ENCODE measurements around the gene RUNX3. TPM values are rescaled to one million over a fixed set of nuclear protein-coding genes. Genes with fewer than 3 reads are reported as not detected.

The RUNX3 gene
- total RNA-seq, 1 experiment from 2014 or later, result 0.33 TPM

GRCh38 chr1:24927473-24927872 is 2.6 kb downstream of the RUNX3 start:
- Histone ChIP-seq H2BK5ac (ENCODE audit: insufficient read length, low read length) (no peak overlapping the region), H4K8ac (replicated peaks; ENCODE audit: insufficient read length, low read depth, low read length) (no peak overlapping the region), H3K18ac (ENCODE audit: insufficient read length, low read depth, low read length) (peak overlapping the region; percentile 18), H2AFZ (ENCODE audit: low read length) (no peak overlapping the region), H2BK15ac (ENCODE audit: low read depth, low read length) (no peak overlapping the region), H3K27me3 (ENCODE audit: insufficient read depth, low read length) (peaks cover 53% of the 10 kb centered on the region), H3K4me2 (ENCODE audit: insufficient read depth, insufficient read length, low read length) (peak overlapping the region; percentile 20), H3K23ac (ENCODE audit: insufficient read length, low read depth, low read length) (no peak overlapping the region), H3K79me1 (ENCODE audit: insufficient read depth, low read depth, low read length, poor library complexity, severe bottlenecking) (no peaks in the 10 kb centered on the region), H3T11ph (ENCODE audit: low read length) (no peak overlapping the region), H2BK120ac (ENCODE audit: low read depth, low read length, poor library complexity, severe bottlenecking) (no peak overlapping the region), H3K56ac (ENCODE audit: insufficient read length, low read depth, low read length) (no peak overlapping the region), H2AK5ac (ENCODE audit: insufficient read length, low read length) (no peak overlapping the region), H3K14ac (ENCODE audit: insufficient read depth, low read length) (no peak overlapping the region), H3K4me1 (ENCODE audit: insufficient read depth, low read length) (peaks cover 4% of the 10 kb centered on the region; the same call in 1 of the 2 replicates), H4K5ac (ENCODE audit: insufficient read length, low read depth, low read length) (no peak overlapping the region), H3K4ac (ENCODE audit: low read depth, low read length) (no peak overlapping the region), H3K23me2 (ENCODE audit: insufficient read length, low read depth, low read length, poor library complexity, severe bottlenecking) (peaks cover 22% of the 10 kb centered on the region), H4K20me1 (ENCODE audit: control insufficient read depth, insufficient read depth, insufficient read length) (no peaks in the 10 kb centered on the region), H3K9me3 (ENCODE audit: control insufficient read depth, low read depth, low read length) (no peaks in the 10 kb centered on the region), H2BK12ac (ENCODE audit: insufficient read length, low read depth, low read length) (no peak overlapping the region), H2BK20ac (ENCODE audit: low read depth, low read length, poor library complexity, severe bottlenecking) (no peak overlapping the region), H4K91ac (ENCODE audit: insufficient read length, low read depth, low read length) (no peak overlapping the region), H3K9ac (ENCODE audit: extremely low read depth, insufficient read length, low read length) (no peak overlapping the region), H3K27ac (ENCODE audit: insufficient read length, low read depth, low read length) (no peak overlapping the region), H3K79me2 (ENCODE audit: insufficient read depth, low read length) (no peaks in the 10 kb centered on the region)
- WGBS (ENCODE audit: extremely low coverage, insufficient read length, low lambda C conversion rate), result no CpG with 5 or more reads among the region's 17 CpGs
- H3K36me3 Mint-ChIP-seq (ENCODE audit: insufficient read depth in 1 of 3, low read depth in 3 of 3), result no peaks in the 10 kb centered on the region
- peaks cover 0 to 2% of the 10 kb centered on the region in 2 experiments; a peak in 2 of 5 replicates for H3K9me3 Mint-ChIP-seq
- peak overlapping the region in 1 of 2 experiments; percentile 79; a peak in 2 of 5 replicates for H3K4me3 Mint-ChIP-seq
- H3K27ac Mint-ChIP-seq, result no peak overlapping the region
- peaks cover 78% of the 10 kb centered on the region for H3K27me3 Mint-ChIP-seq (ENCODE audit: low read depth)
- DNase-seq, result no peak
- H3K4me1 Mint-ChIP-seq, result peaks cover 36 to 52% of the 10 kb centered on the region in 2 experiments
- no peak for TF ChIP-seq CTCF (conservative IDR thresholded peaks at IDR 0.05)

All from H9 (cell line).